ENCODE results near the gene PROM1. TPM values are rescaled to one million over a fixed set of nuclear protein-coding genes. Genes with fewer than 3 reads are reported as not detected.

The PROM1 gene
- total and polyA plus RNA-seq, 2 donors from 2014 or later: 28.8 to 276 TPM

GRCh38 chr4:16100833-16101232 is 17.0 kb upstream of the PROM1 start:
- DNase-seq (no peak), FAIRE-seq (no peak)
- Histone ChIP-seq H3K9ac (ENCODE audit: low read length in 3 of 3) (no peak overlapping the region), H3K36me3 (ENCODE audit: control insufficient read depth in 2 of 3, insufficient read depth in 3 of 3, low read length in 3 of 3) (no peaks in the 10 kb centered on the region), H3K4me1 (ENCODE audit: control insufficient read depth in 2 of 3, insufficient read depth in 2 of 3, low read depth in 1 of 3, low read length in 3 of 3) (no peaks in the 10 kb centered on the region), H3K27me3 (ENCODE audit: control insufficient read depth, insufficient read depth, low read length) (no peaks in the 10 kb centered on the region), H3K9me3 (ENCODE audit: control insufficient read depth in 2 of 3, insufficient read depth in 1 of 3, low read length in 3 of 3) (no peaks in the 10 kb centered on the region), H3K27ac (ENCODE audit: low read depth in 2 of 2, low read length in 2 of 2) (no peak overlapping the region), H3K4me3 (ENCODE audit: low read length in 3 of 3) (no peak overlapping the region)
- intact Hi-C loops (cut with DNase I): no loop called here
- no peak for TF ChIP-seq CTCF (IDR thresholded peaks at IDR 0.05; ENCODE audit: borderline replicate concordance, extremely low read depth, insufficient read depth)

- Histone ChIP-seq H3K27me3 (ENCODE audit: control insufficient read depth, insufficient read depth, low read length) (no peaks in the 10 kb centered on the region), H3K36me3 (ENCODE audit: control insufficient read depth in 2 of 3, insufficient read depth in 3 of 3, low read length in 3 of 3) (no peaks in the 10 kb centered on the region), H3K9ac (ENCODE audit: low read length in 3 of 3) (no peak overlapping the region), H3K27ac (ENCODE audit: low read depth in 2 of 2, low read length in 2 of 2) (no peak overlapping the region), H3K9me3 (ENCODE audit: control insufficient read depth in 2 of 3, insufficient read depth in 1 of 3, low read length in 3 of 3) (peaks cover 0 to 8% (median 0%) of the 10 kb centered on the region in 3 donors), H3K4me3 (ENCODE audit: low read length in 3 of 3) (no peak overlapping the region), H3K4me1 (ENCODE audit: control insufficient read depth in 2 of 3, insufficient read depth in 2 of 3, low read depth in 1 of 3, low read length in 3 of 3) (peaks cover 0 to 7% (median 0%) of the 10 kb centered on the region in 3 donors)
- TF ChIP-seq CTCF (IDR thresholded peaks at IDR 0.05; ENCODE audit: borderline replicate concordance, extremely low read depth, insufficient read depth): no peak
- DNase-seq (no peak), FAIRE-seq (no peak)
- intact Hi-C loops (cut with DNase I): no loop called here
These were observed 9.0 kb upstream of the PROM1 start for GRCh38 chr4:16092682-16093319.

GRCh38 chr4:16090096-16090705 is 6.4 kb upstream of the PROM1 start:
- peaks cover 0 to 13% (median 0%) of the 10 kb centered on the region in 3 donors for H3K9me3 ChIP-seq (ENCODE audit: control insufficient read depth in 2 of 3, insufficient read depth in 1 of 3, low read length in 3 of 3)
- intact Hi-C loops (cut with DNase I): no loop called here
- H3K4me3 ChIP-seq (ENCODE audit: low read length in 3 of 3): no peak overlapping the region
- no peak overlapping the region for H3K9ac ChIP-seq (ENCODE audit: low read length in 3 of 3)
- no peaks in the 10 kb centered on the region for H3K27me3 ChIP-seq (ENCODE audit: control insufficient read depth, insufficient read depth, low read length)
- FAIRE-seq (no peak), DNase-seq (peak in 2 of 5 donors; percentile 22 to 25)
- H3K36me3 ChIP-seq (ENCODE audit: control insufficient read depth in 2 of 3, insufficient read depth in 3 of 3, low read length in 3 of 3): no peaks in the 10 kb centered on the region
- no peak for TF ChIP-seq CTCF (IDR thresholded peaks at IDR 0.05; ENCODE audit: borderline replicate concordance, extremely low read depth, insufficient read depth)
- peak overlapping the region in 1 of 2 donors; percentile 12 for H3K27ac ChIP-seq (ENCODE audit: low read depth in 2 of 2, low read length in 2 of 2)
- H3K4me1 ChIP-seq (ENCODE audit: control insufficient read depth in 2 of 3, insufficient read depth in 2 of 3, low read depth in 1 of 3, low read length in 3 of 3): peaks cover 0 to 7% (median 0%) of the 10 kb centered on the region in 3 donors

Measured in kidney (tissue), 14 donors.